Activated CD8-positive, alpha-beta T cell treated with anti-CD3 and anti-CD28 coated beads for 36 hours (primary cell): Measurements from ENCODE around the gene IL15. TPM values are rescaled to one million over a fixed set of nuclear protein-coding genes. Genes with fewer than 3 reads are reported as not detected.

Source experiments
- ATAC-seq: fragments of 200-7000 bp; cut with Tn5 transposase; one replicate; pipeline ENCODE4 v1.10.0; 2021; ENCODE audit warnings: mild to moderate bottlenecking, moderate library complexity
- CTCF ChIA-PET: fragments of 350-600 bp; sonication (Branson Sonifier 250); formaldehyde crosslinking; loops from one replicate; lab custom pipeline; 2021; ENCODE audit warnings: antibody characterized with exemption; lab: Charles Lee
- POLR2A ChIA-PET: fragments of 350-600 bp; sonication (Branson Sonifier 250); formaldehyde crosslinking; loops from one replicate; lab custom pipeline; 2021; ENCODE audit warnings: antibody characterized with exemption; lab: Charles Lee
- DNase-seq: peaks from one replicate; pipeline ENCODE4 v3.0.0-alpha.2; 2020
- H3K27ac Mint-ChIP-seq: one replicate; pipeline ENCODE4 v1.8.0; 2021; ENCODE audit warnings: mild to moderate bottlenecking, mixed read lengths
- H3K27me3 Mint-ChIP-seq: one replicate; pipeline ENCODE4 v1.8.0; 2021; ENCODE audit warnings: mixed read lengths
- H3K36me3 Mint-ChIP-seq: one replicate; pipeline ENCODE4 v1.8.0; 2021; ENCODE audit warnings: low read depth, mixed read lengths
- H3K4me1 Mint-ChIP-seq: one replicate; pipeline ENCODE4 v1.8.0; 2021; ENCODE audit warnings: low read depth, mixed read lengths
- H3K4me3 Mint-ChIP-seq: one replicate; pipeline ENCODE4 v1.8.0; 2021; ENCODE audit warnings: mild to moderate bottlenecking, moderate library complexity, mixed read lengths
- H3K9me3 Mint-ChIP-seq: one replicate; pipeline ENCODE4 v1.8.0; 2021; ENCODE audit warnings: mixed read lengths
- CTCF ChIP-seq: fragments of 200-600 bp; IDR thresholded peaks from one replicate; pipeline ENCODE4 v1.8.0; 2022; ENCODE audit warnings: antibody characterized with exemption, mild to moderate bottlenecking
- intact Hi-C: fragments of 100-400 bp; cut with micrococcal nuclease; formaldehyde crosslinking; loops from one replicate; pipeline ENCODE4 v1.10.0; 2022
- total RNA-seq, 2 experiments: library from RNA; stranded (reverse); gene quantifications; one replicate each; pipeline ENCODE4 v1.2.3, GENCODE V29; 2021

Gene IL15
- total RNA-seq, 2 experiments from 2014 or later: 0.65 to 2.3 TPM

GRCh38 chr4:141637565-141637964 lies 1.2 kb downstream of the IL15 start:
- no peak for DNase-seq
- TF ChIP-seq CTCF: no peak
- ATAC-seq: no peak
- Mint-ChIP-seq H3K9me3 (no peaks in the 10 kb centered on the region), H3K27me3 (peaks cover 21% of the 10 kb centered on the region), H3K36me3 (no peaks in the 10 kb centered on the region), H3K27ac (no peak overlapping the region), H3K4me3 (peak overlapping the region; percentile 89), H3K4me1 (peaks cover 10% of the 10 kb centered on the region)
- ChIA-PET CTCF (interaction anchor here (2.0 kb wide), 1 partner anchor 330 kb away, joined by 6 read pairs; no protein-coding TSS in a partner anchor), POLR2A (no interaction called here)
- intact Hi-C loops: no loop called here

GRCh38 chr4:141638230-141638629 lies 1.8 kb downstream of the IL15 start:
- ChIA-PET CTCF (interaction anchor here (1.5 to 2.0 kb wide), 2 partner anchors 16 to 331 kb away, joined by 3 to 6 read pairs; no protein-coding TSS in a partner anchor), POLR2A (no interaction called here)
- H3K4me1 Mint-ChIP-seq: peaks cover 10% of the 10 kb centered on the region
- ATAC-seq (no peak), DNase-seq (no peak)
- intact Hi-C loops: no loop called here
- no peaks in the 10 kb centered on the region for H3K36me3 Mint-ChIP-seq
- H3K9me3 Mint-ChIP-seq: no peaks in the 10 kb centered on the region
- no peak for TF ChIP-seq CTCF
- H3K27ac Mint-ChIP-seq: no peak overlapping the region
- H3K27me3 Mint-ChIP-seq: peaks cover 21% of the 10 kb centered on the region
- no peak overlapping the region for H3K4me3 Mint-ChIP-seq

DNA sequence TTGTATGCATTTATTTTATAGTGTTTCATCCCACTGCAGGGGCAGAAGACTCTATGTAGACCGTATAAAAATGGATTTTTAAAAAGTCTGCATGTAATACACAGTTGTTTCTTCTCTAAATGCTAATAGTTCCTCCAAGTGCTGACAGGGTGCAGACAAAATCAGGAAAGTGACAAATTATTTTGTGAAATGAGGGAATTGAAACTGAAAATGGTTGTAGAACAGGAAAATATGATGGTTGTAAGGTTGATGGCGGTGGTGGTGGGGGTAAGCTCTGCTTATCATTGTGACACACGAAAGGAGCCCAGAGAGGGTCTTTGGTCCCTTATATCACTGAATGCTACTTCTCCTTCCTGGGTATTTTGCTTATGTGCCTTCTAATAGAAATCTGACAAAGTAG lies 4.3 kb downstream of the IL15 start:
- TF ChIP-seq CTCF: no peak
- Mint-ChIP-seq H3K36me3 (no peaks in the 10 kb centered on the region), H3K27ac (no peak overlapping the region), H3K27me3 (peaks cover 13% of the 10 kb centered on the region), H3K9me3 (no peaks in the 10 kb centered on the region), H3K4me1 (peaks cover 8% of the 10 kb centered on the region), H3K4me3 (no peak overlapping the region)
- DNase-seq: no peak
- intact Hi-C loops: no loop called here
- ChIA-PET POLR2A (no interaction called here), CTCF (no interaction called here)
- ATAC-seq: no peak

DNA sequence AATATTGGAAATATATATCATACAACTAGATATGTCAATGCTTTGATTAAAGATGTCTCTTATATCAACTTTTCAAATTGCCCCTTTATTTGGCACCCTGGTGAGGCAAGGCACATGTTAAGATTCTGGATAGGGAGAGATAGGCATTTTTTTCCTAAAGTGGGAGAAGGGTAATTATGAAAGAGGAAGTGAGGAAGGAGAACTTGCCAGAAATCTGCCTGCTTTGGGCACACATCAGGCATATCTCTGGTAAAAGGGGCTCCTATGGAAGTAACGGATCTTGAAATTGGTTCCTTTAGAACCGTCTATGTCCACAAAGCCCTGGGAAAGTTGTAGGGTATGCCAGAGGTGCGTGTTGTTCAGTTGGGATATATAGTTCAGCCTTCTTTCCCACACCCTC lies 5.7 kb downstream of the IL15 start:
- no peak for TF ChIP-seq CTCF
- Mint-ChIP-seq H3K4me3 (no peak overlapping the region), H3K4me1 (peaks cover 4% of the 10 kb centered on the region), H3K36me3 (no peaks in the 10 kb centered on the region), H3K9me3 (no peaks in the 10 kb centered on the region), H3K27me3 (peaks cover 12% of the 10 kb centered on the region), H3K27ac (no peak overlapping the region)
- ChIA-PET CTCF (no interaction called here), POLR2A (interaction anchor here (0.6 kb wide), 1 partner anchor 11 kb away, joined by 3 read pairs; no protein-coding TSS in a partner anchor)
- ATAC-seq (no peak), DNase-seq (no peak)
- intact Hi-C loops: no loop called here

GRCh38 chr4:141642711-141643110 lies 6.3 kb downstream of the IL15 start:
- H3K27ac Mint-ChIP-seq: no peak overlapping the region
- intact Hi-C loops: no loop called here

More at GRCh38 chr4:141642711-141643110, 6.3 kb downstream of the IL15 start:
- Mint-ChIP-seq H3K4me1 (no peaks in the 10 kb centered on the region), H3K27me3 (peaks cover 9% of the 10 kb centered on the region), H3K36me3 (no peaks in the 10 kb centered on the region), H3K4me3 (no peak overlapping the region), H3K9me3 (no peaks in the 10 kb centered on the region)
- TF ChIP-seq CTCF: no peak
- ATAC-seq (no peak), DNase-seq (no peak)
- ChIA-PET POLR2A (interaction anchor here (0.6 kb wide), 1 partner anchor 11 kb away, joined by 3 read pairs; no protein-coding TSS in a partner anchor), CTCF (no interaction called here)
